ENCODE measurements around the gene CFAP299.

DNA sequence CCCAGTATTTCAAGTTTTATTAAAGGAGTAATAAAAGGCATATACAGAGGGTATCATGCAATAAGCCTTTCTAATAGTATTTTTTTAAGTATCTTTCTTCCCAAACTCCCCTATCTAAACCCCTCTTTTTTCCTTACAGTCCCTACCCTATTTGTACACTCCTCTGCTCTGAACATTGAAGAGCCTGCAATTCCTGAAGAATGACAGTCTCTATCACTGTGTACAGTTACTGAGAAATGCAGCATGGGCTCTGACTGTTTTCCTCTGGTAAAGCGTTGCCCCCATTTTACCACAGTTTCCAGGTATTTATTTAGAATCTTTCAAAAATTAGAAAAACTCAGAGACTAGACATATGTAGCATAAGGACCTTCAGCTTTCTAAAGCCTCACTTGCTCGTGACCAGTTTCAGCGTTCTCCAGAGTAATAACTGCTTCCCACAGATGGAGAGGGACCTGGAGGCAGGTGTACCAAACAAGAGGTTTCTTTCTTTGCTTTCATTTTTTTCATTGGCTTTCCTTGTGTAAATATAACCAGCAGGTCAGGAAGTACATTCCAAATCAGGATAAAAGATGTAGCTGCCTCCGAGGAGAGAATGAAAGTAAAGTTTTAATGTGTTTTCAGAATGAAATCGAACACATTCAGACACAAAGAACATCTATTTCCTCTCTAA lies 230.8 kb downstream of the CFAP299 start:
- TF ChIP-seq ZNF274 (IDR thresholded peaks at IDR 0.05; ENCODE audit: low read depth, low read length) (no peak), YY1 (IDR thresholded peaks at IDR 0.05; ENCODE audit: insufficient read depth, insufficient read length) (no peak), SUZ12 (IDR thresholded peaks at IDR 0.05; ENCODE audit: extremely low read depth, insufficient read depth, insufficient read length) (no peak)
